ENCODE measurements around the gene ST3GAL4.
A peak's percentile ranks its signal among the peaks of the same experiment; 100 is the strongest.
"Not testable (repeated sequence)": the region's sequence is repeated elsewhere in the genome, so short reads cannot be mapped to it uniquely, and the experiment has no call there.

ST3GAL4 gene, protein sequence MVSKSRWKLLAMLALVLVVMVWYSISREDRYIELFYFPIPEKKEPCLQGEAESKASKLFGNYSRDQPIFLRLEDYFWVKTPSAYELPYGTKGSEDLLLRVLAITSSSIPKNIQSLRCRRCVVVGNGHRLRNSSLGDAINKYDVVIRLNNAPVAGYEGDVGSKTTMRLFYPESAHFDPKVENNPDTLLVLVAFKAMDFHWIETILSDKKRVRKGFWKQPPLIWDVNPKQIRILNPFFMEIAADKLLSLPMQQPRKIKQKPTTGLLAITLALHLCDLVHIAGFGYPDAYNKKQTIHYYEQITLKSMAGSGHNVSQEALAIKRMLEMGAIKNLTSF

DNA sequence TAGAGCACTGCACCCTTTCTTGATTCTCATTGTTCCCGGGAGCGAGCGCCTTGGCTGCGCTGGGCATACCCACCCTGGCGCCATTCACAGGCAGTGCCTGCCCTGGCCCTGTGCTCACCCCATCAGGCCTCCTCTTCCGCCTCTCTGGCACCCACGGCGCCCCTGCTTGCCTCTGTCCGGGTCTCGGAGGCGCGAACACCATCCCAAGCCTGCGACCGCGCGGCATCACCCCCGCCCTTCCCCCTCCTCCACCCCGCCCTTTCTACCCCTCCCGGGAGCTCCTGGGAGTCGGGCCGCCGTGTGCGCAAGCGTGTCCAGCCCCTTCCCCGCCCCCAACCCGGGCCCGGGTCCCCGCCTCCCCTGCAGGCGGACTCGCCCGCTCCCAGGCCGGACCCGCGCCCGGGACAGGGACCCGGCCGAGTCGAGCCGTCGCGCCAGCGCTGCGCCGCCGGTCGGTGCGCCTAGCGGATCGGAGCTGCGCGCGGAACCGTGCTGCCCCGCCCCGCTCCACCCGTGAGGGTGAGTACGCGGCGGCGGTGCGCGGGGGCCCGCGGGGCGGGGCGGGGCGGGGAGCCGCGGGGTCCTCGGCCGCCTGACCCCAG lies at the start of gene ST3GAL4:
TSS of gene ST3GAL4 (plus strand) at position 363 of the 602 bp plus-strand sequence. CDS start 50,470 bp downstream, outside the sequence.
- Histone ChIP-seq H3K36me3 (ENCODE audit: control insufficient read depth in 5 of 5, insufficient read depth in 5 of 5, low read length in 5 of 5) (no peaks in the 10 kb centered on the region), H3K27me3 (ENCODE audit: control insufficient read depth in 5 of 5, insufficient read depth in 4 of 5, low read length in 5 of 5) (no peaks in the 10 kb centered on the region), H3K4me3 (ENCODE audit: low read depth in 1 of 5, low read length in 5 of 5) (peak within 1 kb of the TSS; percentile 29 to 88 (median 79)), H3K27ac (ENCODE audit: low read depth, low read length) (peak within 1 kb of the TSS; percentile 90), H3K4me1 (ENCODE audit: control insufficient read depth in 5 of 5, insufficient read depth in 5 of 5, low read length in 5 of 5) (peaks cover 18 to 82% (median 72%) of the 10 kb centered on the region in 5 donors), H3K9ac (ENCODE audit: low read length in 5 of 5) (peak within 1 kb of the TSS; percentile 70 to 77 (median 72)), H3K9me3 (ENCODE audit: control insufficient read depth in 5 of 5, low read length in 5 of 5) (no peaks in the 10 kb centered on the region)

DNA sequence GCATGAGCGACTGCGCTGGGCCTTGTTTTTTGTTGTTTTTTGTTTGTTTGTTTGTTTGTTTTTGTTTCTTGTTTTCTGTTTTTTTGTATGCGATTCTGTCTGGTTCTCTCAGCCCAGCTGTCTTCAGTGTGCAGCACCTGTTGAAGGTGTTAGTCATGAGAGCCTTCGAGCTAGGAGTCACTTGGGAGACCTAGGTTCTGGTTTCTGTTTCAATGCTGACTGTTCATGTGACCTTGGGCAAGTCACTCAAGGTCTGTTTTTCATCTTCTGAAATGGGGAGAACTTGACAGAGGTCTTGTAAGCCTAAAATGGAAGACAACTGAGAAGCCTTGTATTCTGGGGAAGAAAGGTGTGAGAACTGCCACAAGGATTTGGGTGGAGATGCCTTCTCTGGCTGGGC lies 49.8 kb upstream of the ST3GAL4 start:
- H3K36me3 ChIP-seq (ENCODE audit: control insufficient read depth in 5 of 5, insufficient read depth in 5 of 5, low read length in 5 of 5) = peaks cover 0 to 13% (median 5%) of the 10 kb centered on the region in 5 donors
- H3K4me3 ChIP-seq (ENCODE audit: low read depth in 1 of 5, low read length in 5 of 5) = no peak overlapping the region
- no peak overlapping the region for H3K27ac ChIP-seq (ENCODE audit: low read depth, low read length)
- peaks cover 6 to 19% (median 16%) of the 10 kb centered on the region in 5 donors for H3K4me1 ChIP-seq (ENCODE audit: control insufficient read depth in 5 of 5, insufficient read depth in 5 of 5, low read length in 5 of 5)
- no peaks in the 10 kb centered on the region for H3K27me3 ChIP-seq (ENCODE audit: control insufficient read depth in 5 of 5, insufficient read depth in 4 of 5, low read length in 5 of 5)
- no peak overlapping the region for H3K9ac ChIP-seq (ENCODE audit: low read length in 5 of 5)
- no peaks in the 10 kb centered on the region for H3K9me3 ChIP-seq (ENCODE audit: control insufficient read depth in 5 of 5, low read length in 5 of 5)

DNA sequence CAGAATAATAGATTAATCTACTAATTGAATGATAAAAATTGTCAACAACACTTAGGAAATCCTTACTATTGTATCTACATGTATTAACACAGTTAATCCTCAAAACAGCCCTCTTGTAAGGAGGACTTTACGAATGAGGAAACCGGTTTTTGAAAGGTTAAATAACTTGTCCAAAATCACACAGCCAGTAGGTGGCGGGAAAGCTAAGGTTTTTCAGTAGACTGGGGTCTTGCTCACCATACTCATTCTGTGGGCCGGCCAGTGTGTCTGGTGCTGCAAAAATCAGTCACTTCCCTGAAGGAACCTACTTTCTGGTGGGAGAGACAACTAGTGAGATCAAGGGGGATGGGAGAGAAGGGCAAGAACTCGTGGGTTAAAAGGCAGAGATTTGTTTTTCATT lies 47.8 kb upstream of the ST3GAL4 start:
- no peak overlapping the region for H3K9ac ChIP-seq (ENCODE audit: low read length in 5 of 5)
- peaks cover 0 to 17% (median 5%) of the 10 kb centered on the region in 5 donors for H3K36me3 ChIP-seq (ENCODE audit: control insufficient read depth in 5 of 5, insufficient read depth in 5 of 5, low read length in 5 of 5)
- no peaks in the 10 kb centered on the region for H3K9me3 ChIP-seq (ENCODE audit: control insufficient read depth in 5 of 5, low read length in 5 of 5)
- peaks cover 6 to 35% (median 24%) of the 10 kb centered on the region in 5 donors for H3K4me1 ChIP-seq (ENCODE audit: control insufficient read depth in 5 of 5, insufficient read depth in 5 of 5, low read length in 5 of 5)
- no peak overlapping the region for H3K4me3 ChIP-seq (ENCODE audit: low read depth in 1 of 5, low read length in 5 of 5)
- H3K27ac ChIP-seq (ENCODE audit: low read depth, low read length) = no peak overlapping the region
- no peaks in the 10 kb centered on the region for H3K27me3 ChIP-seq (ENCODE audit: control insufficient read depth in 5 of 5, insufficient read depth in 4 of 5, low read length in 5 of 5)

DNA sequence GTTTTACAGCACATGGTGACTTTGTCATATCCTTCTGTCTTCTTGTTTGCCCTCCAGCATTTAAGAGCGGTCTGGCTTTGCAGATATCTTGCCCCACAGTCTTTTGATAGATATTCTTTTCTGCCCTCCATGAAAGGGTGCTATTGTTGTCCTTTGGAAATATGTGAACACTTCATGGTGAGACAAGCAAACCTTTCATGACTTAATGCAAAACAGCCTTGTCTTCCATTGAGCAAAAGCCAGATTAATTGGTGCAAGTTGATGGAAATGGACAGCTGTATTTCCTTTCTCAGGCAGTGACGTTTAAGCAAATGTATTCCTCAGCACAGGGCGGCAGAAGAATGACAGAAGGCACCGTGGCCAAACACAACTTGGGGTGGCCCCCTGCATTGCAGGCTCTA lies 47.2 kb upstream of the ST3GAL4 start:
- Histone ChIP-seq H3K9ac (ENCODE audit: low read length in 5 of 5) (no peak overlapping the region), H3K27me3 (ENCODE audit: control insufficient read depth in 5 of 5, insufficient read depth in 4 of 5, low read length in 5 of 5) (no peaks in the 10 kb centered on the region), H3K27ac (ENCODE audit: low read depth, low read length) (no peak overlapping the region), H3K4me1 (ENCODE audit: control insufficient read depth in 5 of 5, insufficient read depth in 5 of 5, low read length in 5 of 5) (peaks cover 6 to 36% (median 23%) of the 10 kb centered on the region in 5 donors), H3K9me3 (ENCODE audit: control insufficient read depth in 5 of 5, low read length in 5 of 5) (no peaks in the 10 kb centered on the region), H3K4me3 (ENCODE audit: low read depth in 1 of 5, low read length in 5 of 5) (no peak overlapping the region), H3K36me3 (ENCODE audit: control insufficient read depth in 5 of 5, insufficient read depth in 5 of 5, low read length in 5 of 5) (peaks cover 0 to 17% (median 6%) of the 10 kb centered on the region in 5 donors)

DNA sequence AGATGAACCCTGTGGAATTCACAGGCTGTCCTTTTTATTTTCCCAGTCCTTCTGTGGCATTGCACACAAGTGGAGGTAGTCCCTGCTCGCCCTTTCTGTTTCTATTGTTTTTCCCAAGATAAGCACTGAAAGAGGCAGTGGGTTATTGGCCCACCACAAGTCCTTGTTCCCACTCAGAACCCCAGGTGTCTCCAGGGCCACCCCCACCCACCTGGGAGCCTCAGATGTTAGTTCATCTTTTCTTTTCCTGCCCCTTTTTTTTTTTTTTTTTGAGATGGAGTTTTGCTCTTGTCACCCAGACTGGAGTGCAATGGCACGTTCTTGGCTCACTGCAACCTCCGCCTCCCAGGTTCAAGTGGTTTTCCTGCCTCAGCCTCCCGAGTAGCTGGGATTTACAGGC lies 46.7 kb upstream of the ST3GAL4 start:
- Histone ChIP-seq H3K36me3 (ENCODE audit: control insufficient read depth in 5 of 5, insufficient read depth in 5 of 5, low read length in 5 of 5) (peaks cover 0 to 17% (median 8%) of the 10 kb centered on the region in 5 donors), H3K4me1 (ENCODE audit: control insufficient read depth in 5 of 5, insufficient read depth in 5 of 5, low read length in 5 of 5) (peaks cover 6 to 31% (median 18%) of the 10 kb centered on the region in 5 donors)
- H3K27me3 ChIP-seq (ENCODE audit: control insufficient read depth in 5 of 5, insufficient read depth in 4 of 5, low read length in 5 of 5); H3K9me3 ChIP-seq (ENCODE audit: control insufficient read depth in 5 of 5, low read length in 5 of 5); H3K4me3 ChIP-seq (ENCODE audit: low read depth in 1 of 5, low read length in 5 of 5); H3K27ac ChIP-seq (ENCODE audit: low read depth, low read length); H3K9ac ChIP-seq (ENCODE audit: low read length in 5 of 5): not testable (repeated sequence)

DNA sequence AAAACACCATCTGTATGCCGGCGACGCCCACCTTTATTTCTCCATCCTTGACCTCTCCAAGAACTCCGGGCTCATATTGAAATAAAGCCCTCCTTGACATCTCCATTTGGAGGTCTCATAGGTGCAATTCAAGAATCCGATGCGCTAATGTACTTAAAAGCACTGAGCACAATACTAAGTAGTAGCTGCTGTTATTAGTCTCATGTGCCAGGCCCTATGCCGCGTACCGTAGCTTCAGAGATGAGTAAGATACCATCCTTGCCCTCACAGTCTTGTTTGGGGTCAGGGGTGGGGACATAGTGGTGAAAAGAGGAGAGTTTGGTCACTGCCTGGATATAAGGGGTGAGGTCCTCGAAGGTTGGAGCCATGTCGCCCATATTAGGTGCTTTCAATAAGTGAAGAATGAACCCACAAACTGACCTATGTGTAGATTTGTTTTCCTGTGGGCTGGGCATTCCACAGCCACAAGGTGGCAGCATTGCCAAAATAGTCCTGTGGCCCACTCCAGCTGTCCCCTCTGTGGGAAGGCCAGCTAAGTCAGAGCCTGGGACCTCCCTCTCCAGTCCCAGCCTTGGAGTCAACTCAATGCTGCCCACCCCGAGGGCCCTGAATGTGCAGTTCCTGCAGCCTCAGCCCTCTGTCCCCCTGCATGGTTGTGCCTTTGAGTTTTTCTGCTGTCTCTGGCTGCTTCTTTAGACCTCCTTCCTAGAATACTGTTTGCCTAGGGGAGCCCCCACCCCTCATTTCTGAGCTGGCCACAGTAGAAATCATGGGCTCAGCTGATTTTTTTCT lies 45.1 kb upstream of the ST3GAL4 start:
- Histone ChIP-seq H3K27me3 (ENCODE audit: control insufficient read depth in 5 of 5, insufficient read depth in 4 of 5, low read length in 5 of 5) (no peaks in the 10 kb centered on the region), H3K4me3 (ENCODE audit: low read depth in 1 of 5, low read length in 5 of 5) (no peak overlapping the region), H3K9me3 (ENCODE audit: control insufficient read depth in 5 of 5, low read length in 5 of 5) (no peaks in the 10 kb centered on the region), H3K4me1 (ENCODE audit: control insufficient read depth in 5 of 5, insufficient read depth in 5 of 5, low read length in 5 of 5) (peaks cover 0 to 20% (median 10%) of the 10 kb centered on the region in 5 donors), H3K27ac (ENCODE audit: low read depth, low read length) (no peak overlapping the region), H3K9ac (ENCODE audit: low read length in 5 of 5) (no peak overlapping the region), H3K36me3 (ENCODE audit: control insufficient read depth in 5 of 5, insufficient read depth in 5 of 5, low read length in 5 of 5) (peaks cover 0 to 17% (median 8%) of the 10 kb centered on the region in 5 donors)

DNA sequence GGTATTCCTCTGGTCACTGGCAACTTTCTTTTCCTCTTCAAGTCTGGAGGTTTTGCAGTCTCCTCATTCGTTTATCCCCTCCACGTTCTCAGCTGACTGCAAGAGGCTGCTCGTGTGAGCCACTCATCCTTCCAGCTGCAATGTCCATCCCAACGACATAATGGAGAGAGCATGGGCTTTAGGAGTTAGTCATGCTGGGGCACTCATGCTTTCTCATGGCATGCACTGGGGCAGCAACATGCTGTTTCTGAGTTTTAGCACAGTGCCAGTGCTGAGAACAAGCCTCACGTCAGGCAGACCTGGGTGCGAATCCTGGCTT lies 44.5 kb upstream of the ST3GAL4 start:
- peak overlapping the region; percentile 6 for H3K27ac ChIP-seq (ENCODE audit: low read depth, low read length)
- H3K27me3 ChIP-seq (ENCODE audit: control insufficient read depth in 5 of 5, insufficient read depth in 4 of 5, low read length in 5 of 5) = no peaks in the 10 kb centered on the region
- H3K9ac ChIP-seq (ENCODE audit: low read length in 5 of 5) = no peak overlapping the region
- peaks cover 0 to 20% (median 10%) of the 10 kb centered on the region in 5 donors for H3K4me1 ChIP-seq (ENCODE audit: control insufficient read depth in 5 of 5, insufficient read depth in 5 of 5, low read length in 5 of 5)
- peaks cover 0 to 17% (median 8%) of the 10 kb centered on the region in 5 donors for H3K36me3 ChIP-seq (ENCODE audit: control insufficient read depth in 5 of 5, insufficient read depth in 5 of 5, low read length in 5 of 5)
- H3K9me3 ChIP-seq (ENCODE audit: control insufficient read depth in 5 of 5, low read length in 5 of 5) = no peaks in the 10 kb centered on the region
- no peak overlapping the region for H3K4me3 ChIP-seq (ENCODE audit: low read depth in 1 of 5, low read length in 5 of 5)

DNA sequence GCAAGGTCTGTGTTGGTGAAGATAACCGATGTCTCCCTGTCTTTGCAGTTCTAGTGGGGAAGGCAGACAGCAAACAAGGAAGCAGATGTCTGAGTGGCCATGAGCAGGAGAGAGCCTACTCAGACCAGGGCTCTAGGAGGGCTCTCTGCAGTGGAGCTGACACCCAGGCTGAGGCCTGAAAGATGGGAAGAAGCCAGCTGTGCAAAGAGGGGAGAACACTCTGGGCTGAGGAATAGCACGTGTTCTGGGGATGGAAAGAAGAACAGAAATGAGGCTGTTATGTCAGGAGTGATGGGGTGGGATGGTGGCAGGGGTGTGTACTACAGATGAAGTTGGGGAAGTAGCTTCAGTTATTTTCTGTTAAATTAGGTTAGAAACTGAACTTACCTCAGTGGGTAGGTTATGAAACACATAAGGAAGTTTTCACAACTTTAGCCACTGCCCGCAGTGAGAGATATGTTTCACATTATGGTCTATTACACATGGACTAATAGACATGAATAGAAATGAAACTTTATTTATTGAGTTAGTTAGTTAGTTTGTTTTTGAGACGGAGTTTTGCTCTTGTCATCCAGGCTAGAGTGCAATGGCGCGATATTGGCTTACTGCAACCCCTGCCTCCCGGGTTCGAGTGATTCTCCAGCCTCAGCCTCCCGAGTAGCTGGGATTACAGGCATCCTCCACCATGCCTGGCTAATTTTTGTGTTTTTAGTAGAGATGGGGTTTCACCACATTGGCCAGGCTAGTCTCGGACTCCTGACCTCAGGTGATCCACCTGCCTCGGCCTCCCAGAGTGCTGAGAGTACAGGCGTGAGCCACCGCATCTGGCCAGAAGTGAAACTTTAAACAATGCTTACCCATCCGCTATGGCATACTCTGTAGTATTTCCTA lies 43.8 kb upstream of the ST3GAL4 start:
- no peak overlapping the region for H3K9ac ChIP-seq (ENCODE audit: low read length in 5 of 5)
- H3K36me3 ChIP-seq (ENCODE audit: control insufficient read depth in 5 of 5, insufficient read depth in 5 of 5, low read length in 5 of 5) = peaks cover 0 to 17% (median 6%) of the 10 kb centered on the region in 5 donors
- H3K27ac ChIP-seq (ENCODE audit: low read depth, low read length) = peak overlapping the region; percentile 6
- no peaks in the 10 kb centered on the region for H3K27me3 ChIP-seq (ENCODE audit: control insufficient read depth in 5 of 5, insufficient read depth in 4 of 5, low read length in 5 of 5)
- no peak overlapping the region for H3K4me3 ChIP-seq (ENCODE audit: low read depth in 1 of 5, low read length in 5 of 5)
- H3K4me1 ChIP-seq (ENCODE audit: control insufficient read depth in 5 of 5, insufficient read depth in 5 of 5, low read length in 5 of 5) = peaks cover 0 to 20% (median 10%) of the 10 kb centered on the region in 5 donors
- no peaks in the 10 kb centered on the region for H3K9me3 ChIP-seq (ENCODE audit: control insufficient read depth in 5 of 5, low read length in 5 of 5)

DNA sequence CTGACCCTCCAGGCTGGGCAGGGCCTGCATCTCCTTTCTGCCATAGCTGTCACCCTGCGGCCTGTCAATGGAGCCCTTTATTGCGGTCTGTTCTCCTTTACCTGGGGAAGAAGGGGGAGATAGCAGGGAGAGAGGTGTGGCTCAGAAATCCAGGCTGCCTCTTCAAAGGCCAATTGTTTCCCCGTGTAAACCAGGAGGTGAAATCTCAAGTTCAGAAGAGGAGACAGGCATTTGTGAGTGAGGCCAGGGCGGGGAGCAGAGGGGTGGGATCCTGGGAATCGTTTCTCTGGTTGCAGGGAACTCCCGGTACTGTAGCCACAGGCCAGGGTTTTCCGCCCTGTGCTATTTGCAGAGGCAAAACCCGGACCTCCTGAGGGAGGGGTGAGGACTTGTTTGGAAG lies 42.5 kb upstream of the ST3GAL4 start:
- Histone ChIP-seq H3K9ac (ENCODE audit: low read length in 5 of 5) (peak overlapping the region in 1 of 5 donors; percentile 3), H3K4me1 (ENCODE audit: control insufficient read depth in 5 of 5, insufficient read depth in 5 of 5, low read length in 5 of 5) (peaks cover 4 to 30% (median 17%) of the 10 kb centered on the region in 5 donors), H3K27ac (ENCODE audit: low read depth, low read length) (no peak overlapping the region), H3K9me3 (ENCODE audit: control insufficient read depth in 5 of 5, low read length in 5 of 5) (no peaks in the 10 kb centered on the region), H3K27me3 (ENCODE audit: control insufficient read depth in 5 of 5, insufficient read depth in 4 of 5, low read length in 5 of 5) (no peaks in the 10 kb centered on the region), H3K36me3 (ENCODE audit: control insufficient read depth in 5 of 5, insufficient read depth in 5 of 5, low read length in 5 of 5) (peaks cover 0 to 17% (median 5%) of the 10 kb centered on the region in 5 donors), H3K4me3 (ENCODE audit: low read depth in 1 of 5, low read length in 5 of 5) (no peak overlapping the region)

Measured in subcutaneous abdominal adipose tissue (tissue), 5 donors.